Neural progenitor cell (in vitro differentiated cells): ENCODE data around the gene FOXO1. TPM values are rescaled to one million over a fixed set of nuclear protein-coding genes. Genes with fewer than 3 reads are reported as not detected.
A peak's percentile ranks its signal among the peaks of the same experiment; 100 is the strongest.

ENCODE experiments used
- DNase-seq: peaks from one replicate; pipeline ENCODE4 v3.0.0-alpha.2; 2016; ENCODE audit warnings: low spot score
- H2AFZ ChIP-seq: fragments of 200-600 bp; sonication (generic); replicated peaks from 2 replicates; pipeline ENCODE4 v1.6.1; 2016; ENCODE audit warnings: antibody characterized with exemption
- H3F3A ChIP-seq: fragments of 200-600 bp; sonication (generic); 2 replicates; pipeline ENCODE4 v1.6.1; 2016; ENCODE audit warnings: antibody characterized with exemption, low read depth
- H3K27ac ChIP-seq: fragments of 200-600 bp; sonication (generic); 2 replicates; pipeline ENCODE4 v1.5.1; 2016; ENCODE audit warnings: mild to moderate bottlenecking
- H3K27me3 ChIP-seq: fragments of 200-600 bp; sonication (generic); 2 replicates; pipeline ENCODE4 v1.6.1; 2016; ENCODE audit warnings: mild to moderate bottlenecking, moderate library complexity
- H3K36me3 ChIP-seq: fragments of 200-600 bp; sonication (generic); 2 replicates; pipeline ENCODE4 v1.5.1; 2016
- H3K4me1 ChIP-seq: fragments of 200-600 bp; sonication (generic); 2 replicates; pipeline ENCODE4 v1.6.1; 2016; ENCODE audit warnings: mixed run types
- H3K4me2 ChIP-seq: fragments of 200-600 bp; sonication (generic); 2 replicates; pipeline ENCODE4 v1.6.1; 2016
- H3K4me3 ChIP-seq: fragments of 200-600 bp; sonication (generic); 2 replicates; pipeline ENCODE4 v1.5.1; 2016
- H3K79me2 ChIP-seq: fragments of 200-600 bp; sonication (generic); 2 replicates; pipeline ENCODE4 v1.6.1; 2016; ENCODE audit warnings: low read depth
- H3K9ac ChIP-seq: fragments of 200-600 bp; sonication (generic); 2 replicates; pipeline ENCODE4 v1.6.1; 2016
- H3K9me3 ChIP-seq: fragments of 200-600 bp; sonication (generic); 2 replicates; pipeline ENCODE4 v1.5.1; 2016; ENCODE audit warnings: low read depth
- H4K20me1 ChIP-seq: fragments of 200-600 bp; sonication (generic); 2 replicates; pipeline ENCODE4 v1.6.1; 2016; ENCODE audit warnings: low read depth
- H3K27ac Mint-ChIP-seq: 3 replicates; pipeline ENCODE4 v1.8.0; 2021; ENCODE audit warnings: mixed read lengths
- H3K27me3 Mint-ChIP-seq: 2 replicates; pipeline ENCODE4 v1.8.0; 2022; ENCODE audit warnings: low read depth, mild to moderate bottlenecking, inconsistent platforms, moderate library complexity, mixed read lengths; ENCODE audit not compliant: insufficient read depth
- H3K36me3 Mint-ChIP-seq: 3 replicates; pipeline ENCODE4 v1.8.0; 2021; ENCODE audit warnings: mixed read lengths
- H3K4me1 Mint-ChIP-seq: 3 replicates; pipeline ENCODE4 v1.8.0; 2021; ENCODE audit warnings: mixed read lengths
- H3K4me3 Mint-ChIP-seq: 3 replicates; pipeline ENCODE4 v1.8.0; 2021; ENCODE audit warnings: mild to moderate bottlenecking, moderate library complexity, mixed read lengths
- H3K9me3 Mint-ChIP-seq: 3 replicates; pipeline ENCODE4 v1.8.0; 2020; ENCODE audit warnings: mixed read lengths
- CTCF ChIP-seq: fragments of 200-600 bp; sonication (generic); IDR thresholded peaks from 2 replicates; pipeline ENCODE4 v1.5.1; 2017; ENCODE audit warnings: antibody characterized with exemption, mild to moderate bottlenecking
- EZH2 ChIP-seq: fragments of 200-600 bp; sonication (generic); IDR thresholded peaks from 2 replicates; pipeline ENCODE4 v1.6.1; 2017; ENCODE audit warnings: antibody characterized with exemption, mild to moderate bottlenecking, moderate library complexity
- EZH2phosphoT487 ChIP-seq: fragments of 200-600 bp; sonication (generic); IDR thresholded peaks from 2 replicates; pipeline ENCODE4 v1.6.1; 2017; ENCODE audit warnings: antibody characterized with exemption
- total RNA-seq: library from RNA; depleted of rRNA; stranded (reverse); fragments of >200 nt; gene quantifications from 2 replicates; pipeline ENCODE4 v1.2.3, GENCODE V29; 2015; ENCODE audit warnings: low replicate concordance

The FOXO1 gene
- total RNA-seq, 1 donor from 2014 or later = 3.7 TPM

DNA sequence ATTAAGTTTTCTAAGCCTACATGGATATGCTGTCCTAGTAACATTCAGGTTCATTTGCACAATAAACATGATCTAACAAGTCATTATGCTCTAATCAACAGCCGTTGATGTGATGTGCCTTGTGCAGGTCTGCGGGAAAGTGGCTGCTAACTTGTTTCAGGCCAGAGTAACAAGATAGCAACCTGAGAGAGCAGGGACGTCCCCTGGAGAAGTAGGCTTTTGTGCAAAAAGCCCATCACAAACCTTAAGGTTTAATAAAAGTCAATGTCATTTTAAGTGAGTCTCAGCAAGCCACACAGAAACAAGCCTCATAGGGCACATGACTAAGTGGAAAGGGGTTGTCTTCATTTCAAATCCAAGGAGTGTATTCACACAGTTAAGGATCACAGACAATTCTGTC, 17.6 kb downstream of the FOXO1 start:
- H3K4me1 Mint-ChIP-seq = peaks cover 38% of the 10 kb centered on the region
- no peak for DNase-seq
- H4K20me1 ChIP-seq = no peaks in the 10 kb centered on the region
- no peaks in the 10 kb centered on the region for H3K27me3 ChIP-seq
- TF ChIP-seq EZH2 = no peak
- TF ChIP-seq CTCF = no peak
- no peak for TF ChIP-seq EZH2phosphoT487
- peaks cover 2% of the 10 kb centered on the region for H3K27me3 Mint-ChIP-seq
- H3F3A ChIP-seq = peaks cover 10% of the 10 kb centered on the region
- H3K27ac Mint-ChIP-seq = peak overlapping the region; percentile 31
- no peak overlapping the region for H3K27ac ChIP-seq
- H3K4me3 Mint-ChIP-seq = no peak overlapping the region
- H2AFZ ChIP-seq = no peak overlapping the region
- H3K9me3 Mint-ChIP-seq = no peaks in the 10 kb centered on the region
- no peak overlapping the region for H3K9ac ChIP-seq
- H3K36me3 Mint-ChIP-seq = peaks cover 6% of the 10 kb centered on the region
- H3K9me3 ChIP-seq = no peaks in the 10 kb centered on the region
- peaks cover 40% of the 10 kb centered on the region for H3K4me1 ChIP-seq
- H3K4me3 ChIP-seq = no peak overlapping the region
- peaks cover 32% of the 10 kb centered on the region for H3K79me2 ChIP-seq
- H3K4me2 ChIP-seq = no peak overlapping the region
- H3K36me3 ChIP-seq = no peaks in the 10 kb centered on the region

- Histone ChIP-seq H3K27ac (no peak overlapping the region), H3K36me3 (no peaks in the 10 kb centered on the region), H3K79me2 (peaks cover 37% of the 10 kb centered on the region), H3K9me3 (no peaks in the 10 kb centered on the region), H3K9ac (no peak overlapping the region), H3K4me2 (no peak overlapping the region), H3F3A (peaks cover 6% of the 10 kb centered on the region), H3K4me3 (no peak overlapping the region), H4K20me1 (no peaks in the 10 kb centered on the region), H2AFZ (no peak overlapping the region), H3K27me3 (no peaks in the 10 kb centered on the region), H3K4me1 (peaks cover 34% of the 10 kb centered on the region)
- Mint-ChIP-seq H3K36me3 (peaks cover 6% of the 10 kb centered on the region), H3K4me1 (peaks cover 38% of the 10 kb centered on the region), H3K4me3 (no peak overlapping the region), H3K9me3 (no peaks in the 10 kb centered on the region), H3K27me3 (peaks cover 2% of the 10 kb centered on the region), H3K27ac (no peak overlapping the region)
- no peak for DNase-seq
- TF ChIP-seq EZH2 (no peak), CTCF (no peak), EZH2phosphoT487 (no peak)
Measured at GRCh38 chr13:40648040-40648439, 18.4 kb downstream of the FOXO1 start.

GRCh38 chr13:40644838-40645604, 21.4 kb downstream of the FOXO1 start:
- Histone ChIP-seq H3K36me3 (no peaks in the 10 kb centered on the region), H3K4me2 (no peak overlapping the region), H3K9ac (no peak overlapping the region), H3K4me1 (peaks cover 34% of the 10 kb centered on the region), H3K4me3 (no peak overlapping the region), H3K9me3 (no peaks in the 10 kb centered on the region), H3K27ac (no peak overlapping the region), H3K79me2 (peaks cover 28% of the 10 kb centered on the region), H4K20me1 (no peaks in the 10 kb centered on the region), H3K27me3 (no peaks in the 10 kb centered on the region), H3F3A (peaks cover 6% of the 10 kb centered on the region), H2AFZ (no peak overlapping the region)
- H3K4me3 Mint-ChIP-seq = no peak overlapping the region
- H3K9me3 Mint-ChIP-seq = no peaks in the 10 kb centered on the region
- peaks cover 1% of the 10 kb centered on the region for H3K36me3 Mint-ChIP-seq
- peaks cover 35% of the 10 kb centered on the region for H3K4me1 Mint-ChIP-seq
- peak; percentile 29 for DNase-seq
- peaks cover 2% of the 10 kb centered on the region for H3K27me3 Mint-ChIP-seq
- no peak for TF ChIP-seq EZH2phosphoT487
- no peak for TF ChIP-seq CTCF
- TF ChIP-seq EZH2 = no peak
- H3K27ac Mint-ChIP-seq = no peak overlapping the region
